Prostate gland (tissue), 2 donors: ENCODE measurements around the gene CTRB2.

ENCODE experiments used
- CTCF ChIP-seq, 4 experiments: fragments of 200-600 bp in 2 of 4; fragments of 450-650 bp in 2 of 4; sonication (generic) in 2 of 4; IDR thresholded peaks; 1 replicate in 3 of 4; 2 replicates in 1 of 4; pipeline ENCODE4 v1.5.1; 2016 to 2019; ENCODE audit warnings: antibody characterized with exemption in 4 of 4, mild to moderate bottlenecking in 2 of 4, moderate library complexity in 2 of 4
- POLR2A ChIP-seq: fragments of 450-650 bp; IDR thresholded peaks from one replicate; pipeline ENCODE4 v1.6.1; 2016; ENCODE audit warnings: antibody characterized with exemption, mild to moderate bottlenecking

- TF ChIP-seq CTCF (IDR thresholded peaks at IDR 0.05) (no peak), POLR2A (peak; percentile 68)
These were observed 38.1 kb upstream of the CTRB2 start for GRCh38 chr16:75244844-75245758.
